Bronchial epithelial cell (primary cell): ENCODE data around the gene HFM1. TPM values are rescaled to one million over a fixed set of nuclear protein-coding genes. Genes with fewer than 3 reads are reported as not detected.
"Not testable (repeated sequence)": the region's sequence is repeated elsewhere in the genome, so short reads cannot be mapped to it uniquely, and the experiment has no call there.

Experiments
- DNase-seq: peaks from one replicate; pipeline ENCODE4 v3.0.0-alpha.2; 2010; ENCODE audit warnings: low read depth
- FAIRE-seq: peaks from 2 replicates; lab custom pipeline; 2011; peaks lifted over from hg19 to GRCh38; lab: Jason Lieb, UNC
- H3K27me3 ChIP-seq: 2 replicates; pipeline ENCODE4 v1.5.1; 2011; ENCODE audit warnings: low read length; ENCODE audit not compliant: control insufficient read depth, insufficient read depth
- H3K36me3 ChIP-seq: 2 replicates; pipeline ENCODE4 v1.5.1; 2011; ENCODE audit warnings: low read length; ENCODE audit not compliant: control insufficient read depth, insufficient read depth
- H3K4me3 ChIP-seq: 2 replicates; pipeline ENCODE4 v1.5.1; 2011; ENCODE audit warnings: mild to moderate bottlenecking, low read depth, low read length, control low read depth
- CTCF ChIP-seq: IDR thresholded peaks from 2 replicates; pipeline ENCODE4 v1.5.1; 2011; ENCODE audit warnings: mild to moderate bottlenecking, moderate library complexity, low read length, control low read depth, inconsistent platforms; ENCODE audit not compliant: insufficient read depth, severe bottlenecking
- total RNA-seq: library from RNA; depleted of rRNA; stranded (reverse); fragments of >200 nt; gene quantifications from 2 replicates; pipeline ENCODE4 v1.2.1, GENCODE V29; 2014

HFM1 gene
- total RNA-seq = not detected in 2 replicates

- FAIRE-seq (no peak), DNase-seq (peak; percentile 47)
- peak within 1 kb of the TSS; percentile 39 for H3K4me3 ChIP-seq
- H3K27me3 ChIP-seq = peaks cover 2% of the 10 kb centered on the region
- H3K36me3 ChIP-seq = no peaks in the 10 kb centered on the region
- TF ChIP-seq CTCF = no peak
Observed at GRCh38 chr1:91404151-91405012, at the start of gene HFM1. TSS of gene HFM1 (minus strand) at chr1:91404837. CDS start at chr1:91401082, 3,755 bp downstream.

GRCh38 chr1:91454136-91454535 is 49.5 kb upstream of the HFM1 start:
- Histone ChIP-seq H3K4me3 (no peak overlapping the region), H3K36me3 (no peaks in the 10 kb centered on the region), H3K27me3 (no peaks in the 10 kb centered on the region)
- TF ChIP-seq CTCF = no peak
- DNase-seq = no peak
- no peak for FAIRE-seq

- no peaks in the 10 kb centered on the region for H3K36me3 ChIP-seq
- DNase-seq (no peak), FAIRE-seq (no peak)
- no peaks in the 10 kb centered on the region for H3K27me3 ChIP-seq
- no peak for TF ChIP-seq CTCF
- H3K4me3 ChIP-seq = no peak overlapping the region
Observed at GRCh38 chr1:91450260-91450659, 45.6 kb upstream of the HFM1 start.

GRCh38 chr1:91447782-91448181 is 43.1 kb upstream of the HFM1 start:
- FAIRE-seq, H3K4me3 ChIP-seq, H3K36me3 ChIP-seq, H3K27me3 ChIP-seq, DNase-seq: not testable (repeated sequence)

- not testable (repeated sequence) for DNase-seq, H3K36me3 ChIP-seq, H3K27me3 ChIP-seq, H3K4me3 ChIP-seq, FAIRE-seq
Observed at GRCh38 chr1:91441980-91442379, 37.3 kb upstream of the HFM1 start.

GRCh38 chr1:91440847-91441246 is 36.2 kb upstream of the HFM1 start:
- Histone ChIP-seq H3K36me3 (no peaks in the 10 kb centered on the region), H3K4me3 (no peak overlapping the region), H3K27me3 (no peaks in the 10 kb centered on the region)
- TF ChIP-seq CTCF = no peak
- FAIRE-seq (no peak), DNase-seq (peak; percentile 18)
